HG03521 (cell line): ENCODE data around the gene LLGL1.
"Not testable (repeated sequence)": the region's sequence is repeated elsewhere in the genome, so short reads cannot be mapped to it uniquely, and the experiment has no call there.

Experiments used
- ATAC-seq: cut with Tn5 transposase; IDR thresholded peaks from one replicate; pipeline ENCODE4 v1.9.1; 2021; ENCODE audit warnings: mild to moderate bottlenecking, moderate library complexity; ENCODE audit not compliant: unreplicated experiment

LLGL1 gene

GRCh38 chr17:18194394-18194793 is 31.0 kb upstream of the LLGL1 start:
- no peak for ATAC-seq

- no peak for ATAC-seq
These were observed 30.6 kb upstream of the LLGL1 start for GRCh38 chr17:18194804-18195203.

GRCh38 chr17:18195246-18195645 is 30.2 kb upstream of the LLGL1 start:
- ATAC-seq: no peak

GRCh38 chr17:18197535-18198194 is 27.8 kb upstream of the LLGL1 start:
- no peak for ATAC-seq

- ATAC-seq: no peak
These were observed 26.9 kb upstream of the LLGL1 start for GRCh38 chr17:18198530-18198929.

GRCh38 chr17:18201108-18201507 is 24.3 kb upstream of the LLGL1 start:
- no peak for ATAC-seq

- no peak for ATAC-seq
These were observed 22.1 kb upstream of the LLGL1 start for GRCh38 chr17:18203308-18203707.

- ATAC-seq: no peak
These were observed 19.6 kb upstream of the LLGL1 start for GRCh38 chr17:18205861-18206260.

GRCh38 chr17:18206962-18207361 is 18.5 kb upstream of the LLGL1 start:
- ATAC-seq: no peak

- no peak for ATAC-seq
These were observed 17.3 kb upstream of the LLGL1 start for GRCh38 chr17:18208092-18208491.

- no peak for ATAC-seq
These were observed 11.7 kb upstream of the LLGL1 start for GRCh38 chr17:18213666-18214270.

GRCh38 chr17:18216906-18217305 is 8.5 kb upstream of the LLGL1 start:
- not testable (repeated sequence) for ATAC-seq

- no peak for ATAC-seq
These were observed 7.9 kb upstream of the LLGL1 start for GRCh38 chr17:18217412-18218015.

- no peak for ATAC-seq
These were observed 6.5 kb upstream of the LLGL1 start for GRCh38 chr17:18218756-18219415.

GRCh38 chr17:18224053-18224386 is 1.4 kb upstream of the LLGL1 start:
- ATAC-seq: no peak

- ATAC-seq: no peak
These were observed 881 bp upstream of the LLGL1 start for GRCh38 chr17:18224387-18225120.

- no peak for ATAC-seq
These were observed 328 bp downstream of the LLGL1 start for GRCh38 chr17:18225642-18226283.

GRCh38 chr17:18226284-18226945 is 980 bp downstream of the LLGL1 start:
- no peak for ATAC-seq

- no peak for ATAC-seq
These were observed 2.2 kb downstream of the LLGL1 start for GRCh38 chr17:18227635-18228034.

- no peak for ATAC-seq
These were observed 2.8 kb downstream of the LLGL1 start for GRCh38 chr17:18228176-18228682.
